Hepatocyte (in vitro differentiated cells): ENCODE data around the gene FXYD6. TPM values are rescaled to one million over a fixed set of nuclear protein-coding genes. Genes with fewer than 3 reads are reported as not detected.

Experiments used
- DNase-seq: peaks from one replicate; pipeline ENCODE4 v3.0.0-alpha.2; 2016; ENCODE audit warnings: low spot score
- H2AFZ ChIP-seq: fragments of 200-600 bp; sonication (generic); 2 replicates; pipeline ENCODE4 v1.6.0; 2016; ENCODE audit warnings: antibody characterized with exemption, mild to moderate bottlenecking
- H3K27ac ChIP-seq: fragments of 200-600 bp; sonication (generic); 2 replicates; pipeline ENCODE4 v1.5.1; 2016; ENCODE audit warnings: mild to moderate bottlenecking
- H3K27me3 ChIP-seq: fragments of 200-600 bp; sonication (generic); 2 replicates; pipeline ENCODE4 v1.6.1; 2016
- H3K36me3 ChIP-seq: fragments of 200-600 bp; sonication (generic); replicated peaks from 2 replicates; pipeline ENCODE4 v1.5.1; 2016; ENCODE audit warnings: low read depth; ENCODE audit not compliant: insufficient read depth
- H3K4me1 ChIP-seq: fragments of 200-600 bp; sonication (generic); 2 replicates; pipeline ENCODE4 v1.5.1; 2016; ENCODE audit warnings: mild to moderate bottlenecking, moderate library complexity; ENCODE audit not compliant: insufficient read depth
- H3K4me2 ChIP-seq: fragments of 200-600 bp; sonication (generic); 2 replicates; pipeline ENCODE4 v1.6.0; 2016
- H3K4me3 ChIP-seq: fragments of 200-600 bp; sonication (generic); 2 replicates; pipeline ENCODE4 v1.5.1; 2016; ENCODE audit warnings: mild to moderate bottlenecking
- H3K79me2 ChIP-seq: fragments of 200-600 bp; sonication (generic); 2 replicates; pipeline ENCODE4 v1.6.0; 2017; ENCODE audit warnings: mild to moderate bottlenecking
- H3K9me2 ChIP-seq: fragments of 200-600 bp; sonication (generic); replicated peaks from 2 replicates; pipeline ENCODE4 v1.6.0; 2017; ENCODE audit warnings: mild to moderate bottlenecking; ENCODE audit not compliant: insufficient read depth
- H3K9me3 ChIP-seq: fragments of 200-600 bp; sonication (generic); 2 replicates; pipeline ENCODE4 v1.5.1; 2016; ENCODE audit warnings: low read depth, mild to moderate bottlenecking
- H4K20me1 ChIP-seq: fragments of 200-600 bp; sonication (generic); 2 replicates; pipeline ENCODE4 v1.6.0; 2016; ENCODE audit warnings: mild to moderate bottlenecking; ENCODE audit not compliant: insufficient read depth, poor library complexity, severe bottlenecking
- CTCF ChIP-seq: fragments of 200-600 bp; sonication (generic); IDR thresholded peaks from 2 replicates; pipeline ENCODE4 v1.5.1; 2016; ENCODE audit warnings: antibody characterized with exemption, mild to moderate bottlenecking; ENCODE audit not compliant: poor library complexity
- EZH2 ChIP-seq: fragments of 200-600 bp; sonication (generic); IDR thresholded peaks from 2 replicates; pipeline ENCODE4 v1.6.1; 2016; ENCODE audit warnings: antibody characterized with exemption, mild to moderate bottlenecking, borderline replicate concordance
- EZH2phosphoT487 ChIP-seq: fragments of 200-600 bp; sonication (generic); IDR thresholded peaks from one replicate; pipeline ENCODE4 v1.6.1; 2018; ENCODE audit warnings: antibody characterized with exemption, mild to moderate bottlenecking, low read depth, moderate library complexity; ENCODE audit not compliant: unreplicated experiment, severe bottlenecking
- WGBS: methylation state at CpG from one replicate; pipeline ENCODE4 v1.1.6; 2016; ENCODE audit warnings: low lambda C conversion rate; ENCODE audit errors: missing lambda C conversion rate; 5-methylcytosine and 5-hydroxymethylcytosine counted together
- polyA plus RNA-seq: library from polyadenylated mRNA; unstranded; fragments of >200 nt; fragmentation: Nextera tagmentation; extraction: Ambion mirVana; gene quantifications from 2 replicates; pipeline ENCODE4 v1.2.1, GENCODE V29; 2016
- total RNA-seq: library from RNA; depleted of rRNA; stranded (reverse); fragments of >200 nt; gene quantifications from 2 replicates; pipeline ENCODE4 v1.2.3, GENCODE V29; 2014

FXYD6 gene
- total and polyA plus RNA-seq, 2 experiments from 2014 or later = 28.3 to 56.9 TPM

DNA sequence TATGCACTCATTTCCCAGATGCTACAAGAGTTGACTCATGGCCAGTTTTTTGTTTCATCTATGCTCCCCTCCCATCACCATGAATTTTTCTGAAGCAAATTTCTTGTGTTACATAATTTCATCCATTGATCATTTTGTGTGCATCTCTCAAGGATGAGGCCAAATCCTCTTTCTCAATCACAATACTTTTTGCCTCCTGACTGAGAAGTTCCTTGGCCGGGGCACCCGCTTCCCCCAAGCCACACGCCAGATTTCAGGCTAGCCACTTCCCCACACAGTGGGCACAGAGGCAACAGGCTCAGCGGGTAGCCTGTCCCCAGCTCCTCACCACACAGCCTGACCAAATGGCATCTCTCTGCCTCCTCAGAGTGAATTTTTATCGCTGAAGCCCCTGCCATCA lies 69.6 kb downstream of the FXYD6 start:
- Histone ChIP-seq H4K20me1 (no peaks in the 10 kb centered on the region), H3K36me3 (no peaks in the 10 kb centered on the region), H3K27me3 (peaks cover 2% of the 10 kb centered on the region), H3K4me2 (no peak overlapping the region), H3K79me2 (no peaks in the 10 kb centered on the region), H3K4me3 (no peak overlapping the region), H3K4me1 (no peaks in the 10 kb centered on the region), H3K9me2 (no peaks in the 10 kb centered on the region), H3K9me3 (no peaks in the 10 kb centered on the region), H2AFZ (no peak overlapping the region), H3K27ac (no peak overlapping the region)
- no peak for DNase-seq
- TF ChIP-seq EZH2phosphoT487 (no peak), CTCF (no peak), EZH2 (no peak)
- WGBS = 91% methylated on average over 5 of the region's 5 CpGs

- Histone ChIP-seq H3K4me2 (no peak overlapping the region), H3K4me3 (no peak overlapping the region), H3K36me3 (no peaks in the 10 kb centered on the region), H4K20me1 (no peaks in the 10 kb centered on the region), H3K79me2 (no peaks in the 10 kb centered on the region), H3K27me3 (peaks cover 18% of the 10 kb centered on the region), H3K9me3 (no peaks in the 10 kb centered on the region), H3K9me2 (no peaks in the 10 kb centered on the region), H3K27ac (no peak overlapping the region), H3K4me1 (no peaks in the 10 kb centered on the region), H2AFZ (no peak overlapping the region)
- WGBS = 52% methylated on average over 1 of the region's 1 CpG
- no peak for DNase-seq
- TF ChIP-seq CTCF = no peak
- no peak for TF ChIP-seq EZH2
- no peak for TF ChIP-seq EZH2phosphoT487
Measured at GRCh38 chr11:117805045-117805444, 71.4 kb downstream of the FXYD6 start.

GRCh38 chr11:117803896-117804295 lies 72.6 kb downstream of the FXYD6 start:
- no peak overlapping the region for H3K4me2 ChIP-seq
- no peak overlapping the region for H2AFZ ChIP-seq
- H3K4me3 ChIP-seq = no peak overlapping the region
- 96% methylated on average over 8 of the region's 8 CpGs for WGBS
- no peak for DNase-seq
- H3K4me1 ChIP-seq = no peaks in the 10 kb centered on the region
- H3K79me2 ChIP-seq = no peaks in the 10 kb centered on the region
- no peaks in the 10 kb centered on the region for H4K20me1 ChIP-seq
- peaks cover 30% of the 10 kb centered on the region for H3K27me3 ChIP-seq
- H3K27ac ChIP-seq = no peak overlapping the region
- no peaks in the 10 kb centered on the region for H3K9me2 ChIP-seq
- no peaks in the 10 kb centered on the region for H3K36me3 ChIP-seq
- TF ChIP-seq EZH2 = no peak
- TF ChIP-seq CTCF = no peak
- no peak for TF ChIP-seq EZH2phosphoT487
- no peaks in the 10 kb centered on the region for H3K9me3 ChIP-seq

DNA sequence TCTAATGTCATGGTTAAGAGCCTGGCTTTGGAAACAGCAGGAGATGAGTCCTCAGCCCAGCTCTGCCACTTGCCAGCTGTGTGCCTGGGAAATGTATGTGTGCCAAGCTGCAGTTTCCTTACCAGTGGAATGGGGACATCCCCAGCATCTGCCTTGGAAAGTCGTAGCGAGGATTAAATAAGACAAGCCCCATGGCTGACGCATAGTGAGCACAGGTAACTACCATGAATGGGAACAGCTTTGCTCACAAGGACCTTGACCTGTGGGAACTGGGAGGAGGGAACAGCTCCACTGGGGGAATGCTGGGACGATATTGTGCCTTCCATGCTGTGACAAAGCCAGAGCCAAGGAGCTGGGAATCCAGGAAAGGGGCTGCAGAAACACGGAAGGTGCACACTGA lies 76.8 kb downstream of the FXYD6 start:
- H3K4me3 ChIP-seq = no peak overlapping the region
- H3K27me3 ChIP-seq = peaks cover 72% of the 10 kb centered on the region
- H3K9me3 ChIP-seq = no peaks in the 10 kb centered on the region
- no peak overlapping the region for H3K27ac ChIP-seq
- H4K20me1 ChIP-seq = no peaks in the 10 kb centered on the region
- peaks cover 13% of the 10 kb centered on the region for H3K4me1 ChIP-seq
- no peaks in the 10 kb centered on the region for H3K9me2 ChIP-seq
- 41% methylated on average over 5 of the region's 5 CpGs for WGBS
- H3K36me3 ChIP-seq = no peaks in the 10 kb centered on the region
- H2AFZ ChIP-seq = no peak overlapping the region
- no peak for DNase-seq
- TF ChIP-seq EZH2phosphoT487 = no peak
- H3K79me2 ChIP-seq = no peaks in the 10 kb centered on the region
- no peak overlapping the region for H3K4me2 ChIP-seq
